Activated CD4-positive, alpha-beta T cell treated with anti-CD3 and anti-CD28 coated beads for 24 hours (primary cell): Measurements from ENCODE around the gene SIGLEC7.

Experiments used
- DNase-seq, 2 donors: peaks; one replicate each; pipeline ENCODE4 v3.0.0-alpha.2; 2020; ENCODE audit warnings: low read depth in 2 of 2

SIGLEC7 gene

GRCh38 chr19:51119101-51119500 is 23.0 kb upstream of the SIGLEC7 start:
- no peak for DNase-seq

- DNase-seq = no peak
Observed at GRCh38 chr19:51119611-51120010, 22.5 kb upstream of the SIGLEC7 start.

GRCh38 chr19:51120160-51120559 is 21.9 kb upstream of the SIGLEC7 start:
- no peak for DNase-seq

GRCh38 chr19:51121257-51121656 is 20.8 kb upstream of the SIGLEC7 start:
- no peak for DNase-seq

- no peak for DNase-seq
Observed at GRCh38 chr19:51122112-51122981, 19.8 kb upstream of the SIGLEC7 start.

- no peak for DNase-seq
Observed at GRCh38 chr19:51123381-51123800, 18.7 kb upstream of the SIGLEC7 start.

GRCh38 chr19:51123802-51124201 is 18.3 kb upstream of the SIGLEC7 start:
- DNase-seq = no peak

GRCh38 chr19:51124216-51124615 is 17.9 kb upstream of the SIGLEC7 start:
- DNase-seq = no peak

- DNase-seq = no peak
Observed at GRCh38 chr19:51124729-51125128, 17.4 kb upstream of the SIGLEC7 start, which contains the start of gene SIGLEC9. TSS of gene SIGLEC9 (plus strand) at chr19:51124906. CDS start at chr19:51124975, 69 bp downstream.

GRCh38 chr19:51125421-51126075 is 16.6 kb upstream of the SIGLEC7 start:
- no peak for DNase-seq

GRCh38 chr19:51127032-51127431 is 15.1 kb upstream of the SIGLEC7 start:
- DNase-seq = no peak

- DNase-seq = no peak
Observed at GRCh38 chr19:51127755-51128154, 14.3 kb upstream of the SIGLEC7 start.

GRCh38 chr19:51128227-51128626 is 13.9 kb upstream of the SIGLEC7 start:
- no peak for DNase-seq

- DNase-seq = no peak
Observed at GRCh38 chr19:51129716-51130115, 12.4 kb upstream of the SIGLEC7 start.

GRCh38 chr19:51131780-51132680 is 10.1 kb upstream of the SIGLEC7 start:
- DNase-seq = no peak

- no peak for DNase-seq
Observed at GRCh38 chr19:51135004-51135403, 7.1 kb upstream of the SIGLEC7 start.

- no peak for DNase-seq
Observed at GRCh38 chr19:51135986-51136762, 5.9 kb upstream of the SIGLEC7 start.

GRCh38 chr19:51136851-51137551 is 5.1 kb upstream of the SIGLEC7 start:
- DNase-seq = no peak

- DNase-seq = no peak
Observed at GRCh38 chr19:51137792-51138425, 4.2 kb upstream of the SIGLEC7 start.

- DNase-seq = no peak
Observed at GRCh38 chr19:51138549-51138979, 3.5 kb upstream of the SIGLEC7 start.
